MCF 10A (cell line): ENCODE measurements around the gene CCDC33. TPM values are rescaled to one million over a fixed set of nuclear protein-coding genes. Genes with fewer than 3 reads are reported as not detected.
A peak's percentile ranks its signal among the peaks of the same experiment; 100 is the strongest.

Experiments
- BruUV-seq: library from RNA; stranded (reverse); fragments of 400-500 nt; replicated peaks from 2 replicates; lab custom pipeline; 2021; lab: Mats Ljungman, UMichigan
- CTCF ChIA-PET: fragments of 300-600 bp; sonication (Branson Sonifier 250); formaldehyde crosslinking; extraction: SDS; loops from one replicate; lab custom pipeline; 2021; ENCODE audit warnings: antibody characterized with exemption, inconsistent platforms; lab: Yijun Ruan, JAX
- POLR2A ChIA-PET: fragments of 300-600, 350-650 bp; sonication (Branson Sonifier 250); formaldehyde crosslinking; extraction: SDS; loops from one replicate; lab custom pipeline; 2020; ENCODE audit warnings: antibody characterized with exemption, inconsistent platforms; lab: Yijun Ruan, JAX
- DNase-seq: peaks from one replicate; pipeline ENCODE4 v3.0.0-alpha.2; 2018; ENCODE audit not compliant: unreplicated experiment
- H3K27ac Mint-ChIP-seq: one replicate; pipeline ENCODE4 v1.8.0; 2022; ENCODE audit warnings: mild to moderate bottlenecking, low read depth, mixed read lengths; ENCODE audit not compliant: unreplicated experiment
- H3K27me3 Mint-ChIP-seq: one replicate; pipeline ENCODE4 v1.8.0; 2022; ENCODE audit warnings: mixed read lengths; ENCODE audit not compliant: insufficient read depth, unreplicated experiment
- H3K36me3 Mint-ChIP-seq: one replicate; pipeline ENCODE4 v1.8.0; 2022; ENCODE audit warnings: mild to moderate bottlenecking, moderate library complexity, mixed read lengths; ENCODE audit not compliant: insufficient read depth, unreplicated experiment
- H3K4me1 Mint-ChIP-seq: one replicate; pipeline ENCODE4 v1.8.0; 2022; ENCODE audit warnings: mixed read lengths; ENCODE audit not compliant: insufficient read depth, unreplicated experiment
- H3K4me3 Mint-ChIP-seq: one replicate; pipeline ENCODE4 v1.8.0; 2022; ENCODE audit warnings: mild to moderate bottlenecking, moderate library complexity, mixed read lengths; ENCODE audit not compliant: unreplicated experiment
- H3K9me3 Mint-ChIP-seq: one replicate; pipeline ENCODE4 v1.8.0; 2022; ENCODE audit warnings: mixed read lengths; ENCODE audit not compliant: unreplicated experiment
- CTCF ChIP-seq: fragments of 200-600 bp; IDR thresholded peaks from one replicate; pipeline ENCODE4 v1.8.0; 2022; ENCODE audit warnings: antibody characterized with exemption, mild to moderate bottlenecking; ENCODE audit not compliant: unreplicated experiment
- intact Hi-C: fragments of 100-400 bp; cut with micrococcal nuclease; formaldehyde crosslinking; loops from 2 replicates; pipeline ENCODE4 v1.14.1; 2022
- total RNA-seq: library from RNA; stranded (reverse); gene quantifications from 2 replicates; pipeline ENCODE4 v1.2.3, GENCODE V29; 2022

Gene CCDC33
- total RNA-seq, 1 experiment from 2014 or later, result not detected

GRCh38 chr15:74201710-74202420, 34.3 kb upstream of the CCDC33 start:
- H3K4me3 Mint-ChIP-seq, result no peak overlapping the region
- CTCF ChIA-PET, result no interaction called here
- POLR2A ChIA-PET, result interaction anchor here (0.6 kb wide), 2 partner anchors 94 to 1356 kb away, joined by 4 read pairs; no protein-coding TSS in a partner anchor
- H3K27ac Mint-ChIP-seq, result peak overlapping the region; percentile 10
- no peak for TF ChIP-seq CTCF
- DNase-seq, result peak; percentile 88
- no peaks in the 10 kb centered on the region for H3K9me3 Mint-ChIP-seq
- peaks cover 29% of the 10 kb centered on the region for H3K4me1 Mint-ChIP-seq
- H3K27me3 Mint-ChIP-seq, result no peaks in the 10 kb centered on the region
- intact Hi-C loops, result no loop called here
- BruUV-seq, result no TSS peak
- no peaks in the 10 kb centered on the region for H3K36me3 Mint-ChIP-seq

GRCh38 chr15:74202452-74203401, 33.4 kb upstream of the CCDC33 start, which contains the start of gene STRA6:
STRA6 (minus strand) TSS chr15:74202787; CDS start chr15:74202267, 520 bp downstream.
- H3K9me3 Mint-ChIP-seq, result no peaks in the 10 kb centered on the region
- ChIA-PET POLR2A (interaction anchor here (0.6 kb wide), 1 partner anchor 21 kb away, joined by 4 read pairs; no protein-coding TSS in a partner anchor), CTCF (interaction anchor here (0.5 to 2.2 kb wide), 3 partner anchors 9 to 228 kb away, joined by 3 to 6 read pairs (median 4); no protein-coding TSS in a partner anchor)
- peak; percentile 72 for DNase-seq
- peaks cover 29% of the 10 kb centered on the region for H3K4me1 Mint-ChIP-seq
- BruUV-seq, result no TSS peak
- peak within 1 kb of the TSS; percentile 39 for H3K27ac Mint-ChIP-seq
- TF ChIP-seq CTCF, result no peak
- intact Hi-C loops, result no loop called here
- no peaks in the 10 kb centered on the region for H3K36me3 Mint-ChIP-seq
- no peaks in the 10 kb centered on the region for H3K27me3 Mint-ChIP-seq
- H3K4me3 Mint-ChIP-seq, result no peak within 1 kb of the TSS

- no peak for TF ChIP-seq CTCF
- no peaks in the 10 kb centered on the region for H3K9me3 Mint-ChIP-seq
- H3K4me1 Mint-ChIP-seq, result peaks cover 29% of the 10 kb centered on the region
- no TSS peak for BruUV-seq
- ChIA-PET CTCF (interaction anchor here (0.8 to 2.2 kb wide), 2 partner anchors 10 to 229 kb away, joined by 4 to 6 read pairs; no protein-coding TSS in a partner anchor), POLR2A (no interaction called here)
- intact Hi-C loops, result no loop called here
- no peak overlapping the region for H3K27ac Mint-ChIP-seq
- H3K4me3 Mint-ChIP-seq, result no peak overlapping the region
- peak; percentile 61 for DNase-seq
- no peaks in the 10 kb centered on the region for H3K27me3 Mint-ChIP-seq
- H3K36me3 Mint-ChIP-seq, result peaks cover 5% of the 10 kb centered on the region
Observed at GRCh38 chr15:74203914-74204431, 32.2 kb upstream of the CCDC33 start.
